WERI-Rb-1 (cell line): ENCODE results near the gene NCF2.

Source experiments
- DNase-seq: peaks from one replicate; pipeline ENCODE4 v3.0.0-alpha.2; 2020
- H3K27ac ChIP-seq: fragments of 250-450 bp; sonication (Bioruptor Pico); 2 replicates; pipeline ENCODE4 v1.5.1; 2020; ENCODE audit warnings: mild to moderate bottlenecking, moderate library complexity
- H3K27me3 ChIP-seq: fragments of 250-450 bp; sonication (Bioruptor Pico); 2 replicates; pipeline ENCODE4 v1.5.1; 2021; ENCODE audit warnings: mild to moderate bottlenecking, low read depth, moderate library complexity; ENCODE audit not compliant: insufficient read depth, severe bottlenecking
- H3K36me3 ChIP-seq: fragments of 250-450 bp; sonication (Bioruptor Pico); 2 replicates; pipeline ENCODE4 v1.5.1; 2020; ENCODE audit warnings: mild to moderate bottlenecking, moderate library complexity
- H3K4me3 ChIP-seq: 2 replicates; pipeline ENCODE4 v1.5.1; 2011; ENCODE audit warnings: low read depth, mild to moderate bottlenecking, control low read depth, low read length
- H3K9me3 ChIP-seq: fragments of 250-450 bp; sonication (Bioruptor Pico); 2 replicates; pipeline ENCODE4 v1.5.1; 2021; ENCODE audit warnings: mild to moderate bottlenecking, moderate library complexity; ENCODE audit not compliant: severe bottlenecking
- TF ChIP-seq, protein P1 (sequence below): IDR thresholded peaks from 2 replicates; pipeline ENCODE4 v1.5.1; 2011; ENCODE audit warnings: low read depth, mild to moderate bottlenecking, control low read depth, inconsistent platforms, low read length

NCF2 gene

DNA sequence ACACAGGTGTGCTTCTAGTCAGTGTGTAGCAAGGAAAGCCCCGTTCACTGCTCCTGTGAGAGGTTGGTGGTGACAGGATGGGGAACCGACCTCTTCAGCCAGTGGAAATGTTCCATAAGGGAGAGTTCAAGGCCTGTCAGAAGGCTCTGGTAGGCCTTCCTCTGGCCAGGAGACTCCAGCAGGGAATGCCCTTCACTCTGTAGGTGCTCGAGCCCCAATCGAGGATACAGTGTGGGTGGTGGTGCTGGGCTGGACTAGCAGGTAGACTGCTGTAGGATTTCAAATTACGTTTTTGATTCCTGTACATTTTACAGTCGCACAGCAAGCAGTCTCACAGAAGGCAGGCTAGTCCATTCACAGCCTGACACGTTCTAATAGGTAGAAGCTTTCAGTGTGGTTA lies 37.8 kb downstream of the NCF2 start:
- Histone ChIP-seq H3K36me3 (peaks cover 57% of the 10 kb centered on the region), H3K4me3 (no peak overlapping the region), H3K27ac (no peak overlapping the region), H3K9me3 (no peaks in the 10 kb centered on the region), H3K27me3 (no peaks in the 10 kb centered on the region)
- DNase-seq: no peak
- TF ChIP-seq, protein P1, sequence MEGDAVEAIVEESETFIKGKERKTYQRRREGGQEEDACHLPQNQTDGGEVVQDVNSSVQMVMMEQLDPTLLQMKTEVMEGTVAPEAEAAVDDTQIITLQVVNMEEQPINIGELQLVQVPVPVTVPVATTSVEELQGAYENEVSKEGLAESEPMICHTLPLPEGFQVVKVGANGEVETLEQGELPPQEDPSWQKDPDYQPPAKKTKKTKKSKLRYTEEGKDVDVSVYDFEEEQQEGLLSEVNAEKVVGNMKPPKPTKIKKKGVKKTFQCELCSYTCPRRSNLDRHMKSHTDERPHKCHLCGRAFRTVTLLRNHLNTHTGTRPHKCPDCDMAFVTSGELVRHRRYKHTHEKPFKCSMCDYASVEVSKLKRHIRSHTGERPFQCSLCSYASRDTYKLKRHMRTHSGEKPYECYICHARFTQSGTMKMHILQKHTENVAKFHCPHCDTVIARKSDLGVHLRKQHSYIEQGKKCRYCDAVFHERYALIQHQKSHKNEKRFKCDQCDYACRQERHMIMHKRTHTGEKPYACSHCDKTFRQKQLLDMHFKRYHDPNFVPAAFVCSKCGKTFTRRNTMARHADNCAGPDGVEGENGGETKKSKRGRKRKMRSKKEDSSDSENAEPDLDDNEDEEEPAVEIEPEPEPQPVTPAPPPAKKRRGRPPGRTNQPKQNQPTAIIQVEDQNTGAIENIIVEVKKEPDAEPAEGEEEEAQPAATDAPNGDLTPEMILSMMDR: no peak

DNA sequence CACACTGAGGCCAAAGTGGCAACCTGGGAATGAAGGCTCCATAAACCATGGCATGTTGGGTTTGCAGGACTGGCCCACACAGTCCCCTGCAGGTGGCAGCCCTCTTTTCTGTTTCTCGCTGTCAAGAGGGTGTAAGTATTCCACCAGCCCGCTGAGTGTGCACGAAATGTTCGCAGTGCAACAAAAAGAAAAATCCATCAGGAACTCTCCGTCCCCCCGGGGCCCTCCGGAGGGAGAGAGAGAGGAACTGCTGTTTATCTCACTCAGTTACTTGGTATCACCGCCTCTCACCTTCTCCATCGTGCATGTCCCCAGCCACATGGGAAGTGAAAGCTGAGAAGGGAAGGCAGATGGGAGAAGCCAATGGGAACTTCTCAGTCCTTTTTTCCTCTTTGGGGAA lies 38.3 kb downstream of the NCF2 start:
- H3K9me3 ChIP-seq: no peaks in the 10 kb centered on the region
- H3K27ac ChIP-seq: no peak overlapping the region
- TF ChIP-seq, protein P1: 0 out of 2 replicates have a peak, but pooled peaks have one; percentile 6
- DNase-seq: no peak
- H3K36me3 ChIP-seq: peaks cover 62% of the 10 kb centered on the region
- H3K27me3 ChIP-seq: no peaks in the 10 kb centered on the region
- H3K4me3 ChIP-seq: no peak overlapping the region

DNA sequence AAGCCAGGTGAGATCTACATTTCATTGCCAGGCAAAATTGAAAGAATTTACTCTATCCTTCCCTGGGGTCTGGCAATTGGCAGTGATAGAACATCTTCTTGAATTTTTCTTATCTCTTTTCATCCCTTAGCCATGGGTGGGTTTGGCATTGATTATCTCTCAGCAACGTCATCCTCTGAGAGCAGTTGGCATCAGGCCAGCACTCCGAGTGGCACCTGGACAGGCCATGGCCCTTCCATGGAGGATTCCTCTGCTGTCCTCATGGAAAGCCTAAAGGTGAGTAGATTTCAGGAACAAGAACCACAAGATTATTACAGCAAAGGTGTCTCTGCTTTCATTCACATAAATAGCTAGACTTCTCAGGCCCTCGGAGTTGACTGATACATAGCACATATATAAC lies 39.3 kb downstream of the NCF2 start:
- Histone ChIP-seq H3K27me3 (no peaks in the 10 kb centered on the region), H3K36me3 (peaks cover 72% of the 10 kb centered on the region), H3K27ac (no peak overlapping the region), H3K4me3 (no peak overlapping the region), H3K9me3 (no peaks in the 10 kb centered on the region)
- DNase-seq: no peak
- TF ChIP-seq, protein P1: no peak

DNA sequence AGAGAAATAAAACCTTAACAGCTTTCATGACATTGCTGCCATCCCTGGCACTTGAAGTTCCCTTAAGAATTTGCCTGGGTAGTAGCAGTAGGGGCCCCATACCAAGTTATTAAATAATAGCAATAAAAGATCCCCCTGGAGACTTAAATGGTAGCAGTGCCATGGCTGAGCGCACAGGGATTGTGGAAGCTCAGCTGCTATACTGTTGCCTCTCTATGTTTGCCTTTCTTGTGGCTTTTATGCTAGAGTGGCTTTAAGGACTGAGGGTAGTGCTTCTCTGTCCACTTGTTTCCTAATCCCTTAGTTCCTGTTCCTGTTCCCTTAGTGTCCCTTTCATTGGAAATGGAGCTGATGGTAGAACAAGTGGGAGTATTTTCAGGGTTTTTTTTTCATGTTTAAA lies 42.1 kb downstream of the NCF2 start:
- H3K4me3 ChIP-seq: no peak overlapping the region
- peaks cover 92% of the 10 kb centered on the region for H3K36me3 ChIP-seq
- no peak for DNase-seq
- H3K27ac ChIP-seq: no peak overlapping the region
- H3K27me3 ChIP-seq: no peaks in the 10 kb centered on the region
- TF ChIP-seq, protein P1: no peak
- no peaks in the 10 kb centered on the region for H3K9me3 ChIP-seq

DNA sequence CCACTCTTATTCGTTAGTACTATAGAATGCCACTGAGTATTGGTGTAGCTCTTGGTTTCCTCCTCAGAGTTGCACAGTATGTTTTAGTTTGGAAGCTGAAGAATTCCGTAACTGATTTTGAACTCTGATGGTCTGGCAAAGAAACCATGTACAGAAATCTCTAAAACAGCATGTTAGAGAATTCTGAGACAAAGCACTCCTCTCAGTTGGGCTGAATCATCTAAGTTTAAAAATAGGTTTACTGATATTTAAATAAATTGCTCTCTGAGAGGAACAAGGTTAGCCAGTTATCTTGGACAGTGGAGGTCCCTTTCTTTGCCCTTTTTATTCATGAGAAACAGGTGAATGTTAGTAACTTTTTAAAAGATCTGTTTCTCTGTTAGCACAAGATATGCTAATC lies 43.8 kb downstream of the NCF2 start:
- H3K36me3 ChIP-seq: peaks cover 86% of the 10 kb centered on the region
- TF ChIP-seq, protein P1: no peak
- no peak overlapping the region for H3K27ac ChIP-seq

DNA sequence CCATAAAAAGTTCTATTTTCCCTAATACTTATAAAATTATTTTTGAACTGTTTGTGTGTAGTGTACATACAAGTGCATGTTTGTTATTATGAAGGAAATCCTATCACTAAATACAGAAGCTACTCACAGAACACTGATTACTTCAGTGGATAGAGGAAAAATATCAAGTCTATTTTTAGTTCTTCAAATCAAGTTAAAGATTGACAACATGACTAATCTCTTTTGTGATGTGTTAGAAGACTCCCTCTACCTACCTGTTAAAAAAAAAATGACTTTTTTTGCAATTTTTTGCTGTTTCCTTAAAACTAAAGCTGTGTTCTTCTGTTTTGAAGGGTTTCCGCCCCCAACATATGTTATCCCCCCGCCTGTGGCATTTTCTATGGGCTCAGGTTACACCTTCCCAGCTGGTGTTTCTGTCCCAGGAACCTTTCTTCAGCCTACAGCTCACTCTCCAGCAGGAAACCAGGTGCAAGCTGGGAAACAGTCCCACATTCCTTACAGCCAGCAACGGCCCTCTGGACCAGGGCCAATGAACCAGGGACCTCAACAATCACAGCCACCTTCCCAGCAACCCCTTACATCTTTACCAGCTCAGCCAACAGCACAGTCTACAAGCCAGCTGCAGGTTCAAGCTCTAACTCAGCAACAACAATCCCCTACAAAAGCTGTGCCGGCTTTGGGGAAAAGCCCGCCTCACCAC lies 45.5 kb downstream of the NCF2 start:
- Histone ChIP-seq H3K27me3 (no peaks in the 10 kb centered on the region), H3K27ac (peak overlapping the region; percentile 24), H3K4me3 (no peak overlapping the region), H3K36me3 (peaks cover 80% of the 10 kb centered on the region), H3K9me3 (no peaks in the 10 kb centered on the region)
- peak; percentile 38 for DNase-seq
- TF ChIP-seq, protein P1: no peak

More for the DNA sequence above, 43.8 kb downstream of the NCF2 start:
- Histone ChIP-seq H3K4me3 (no peak overlapping the region), H3K27me3 (no peaks in the 10 kb centered on the region), H3K9me3 (no peaks in the 10 kb centered on the region)
- no peak for DNase-seq
